Thoracic aorta (tissue), 2 donors: ENCODE measurements around the gene MAB21L2. TPM values are rescaled to one million over a fixed set of nuclear protein-coding genes. Genes with fewer than 3 reads are reported as not detected.
A peak's percentile ranks its signal among the peaks of the same experiment; 100 is the strongest.

Experiments
- ATAC-seq: fragments of 150-250 bp; one replicate; pipeline ENCODE4 v1.8.0; 2017; ENCODE audit warnings: low read depth; ENCODE audit not compliant: insufficient number of reproducible peaks, low FRiP score
- DNase-seq: peaks from one replicate; pipeline ENCODE4 v3.0.0-alpha.2; 2020; ENCODE audit warnings: low spot score
- H3K27ac ChIP-seq, 2 donors: fragments of 200-600 bp; sonication (generic); 1 replicate in 1 of 2; 2 replicates in 1 of 2; pipeline ENCODE4 v1.5.1; 2016; ENCODE audit warnings: mild to moderate bottlenecking in 2 of 2, moderate library complexity in 2 of 2
- H3K27me3 ChIP-seq: fragments of 200-600 bp; sonication (generic); replicated peaks from 2 replicates; pipeline ENCODE4 v1.6.0; 2016; ENCODE audit warnings: mild to moderate bottlenecking; ENCODE audit not compliant: insufficient read depth
- H3K36me3 ChIP-seq: fragments of 200-600 bp; sonication (generic); one replicate; pipeline ENCODE4 v1.5.1; 2016
- H3K4me1 ChIP-seq, 2 donors: fragments of 200-600 bp; sonication (generic); 1 replicate in 1 of 2; 2 replicates in 1 of 2; pipeline versions ENCODE4 v1.5.1 to v1.6.0; 2016; ENCODE audit warnings: low read depth in 2 of 2, mild to moderate bottlenecking in 1 of 2; ENCODE audit not compliant: control insufficient read depth in 1 of 2
- H3K4me3 ChIP-seq: fragments of 200-600 bp; sonication (generic); 2 replicates; pipeline ENCODE4 v1.5.1; 2016; ENCODE audit warnings: mild to moderate bottlenecking
- H3K9me3 ChIP-seq: fragments of 200-600 bp; sonication (generic); 2 replicates; pipeline ENCODE4 v1.5.1; 2016
- total RNA-seq, 2 donors: library from RNA; depleted of rRNA; stranded (reverse); fragments of >200 nt; gene quantifications; one replicate each; pipeline versions ENCODE4 v1.1.0 to v1.2.3, GENCODE V29; 2016
- TF ChIP-seq, protein P1 (sequence below): fragments of 200-600 bp; sonication (generic); IDR thresholded peaks from one replicate; pipeline ENCODE4 v1.5.1; 2019; ENCODE audit warnings: antibody characterized with exemption

The MAB21L2 gene
- total RNA-seq, 2 donors from 2014 or later: 13.9 TPM; not detected in 1

DNA sequence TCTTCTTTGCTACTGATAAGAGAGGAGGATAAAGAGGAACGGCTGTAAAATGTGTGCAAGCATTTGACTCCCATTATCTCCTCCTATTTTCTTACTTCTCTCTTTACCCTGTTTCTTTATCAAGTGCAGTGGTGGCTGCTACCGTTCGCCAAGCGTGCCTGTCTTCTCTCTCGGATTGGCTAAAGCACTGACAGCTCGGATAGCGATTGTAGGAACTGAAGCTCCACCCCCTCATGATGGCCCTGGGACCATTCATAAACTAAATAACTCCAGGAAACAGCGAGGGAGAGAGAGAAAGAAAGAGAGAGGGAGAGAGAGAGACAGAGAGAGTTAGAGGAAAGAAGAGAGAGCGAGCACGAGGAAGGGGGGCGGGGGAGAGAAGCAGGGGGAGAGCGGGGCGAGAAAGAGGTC, 305 bp upstream of the MAB21L2 start:
- Histone ChIP-seq H3K4me1 (no peaks in the 10 kb centered on the region), H3K27ac (no peak overlapping the region), H3K9me3 (no peaks in the 10 kb centered on the region), H3K27me3 (no peaks in the 10 kb centered on the region), H3K36me3 (no peaks in the 10 kb centered on the region), H3K4me3 (no peak overlapping the region)
- DNase-seq (no peak), ATAC-seq (no peak)
- TF ChIP-seq, protein P1, sequence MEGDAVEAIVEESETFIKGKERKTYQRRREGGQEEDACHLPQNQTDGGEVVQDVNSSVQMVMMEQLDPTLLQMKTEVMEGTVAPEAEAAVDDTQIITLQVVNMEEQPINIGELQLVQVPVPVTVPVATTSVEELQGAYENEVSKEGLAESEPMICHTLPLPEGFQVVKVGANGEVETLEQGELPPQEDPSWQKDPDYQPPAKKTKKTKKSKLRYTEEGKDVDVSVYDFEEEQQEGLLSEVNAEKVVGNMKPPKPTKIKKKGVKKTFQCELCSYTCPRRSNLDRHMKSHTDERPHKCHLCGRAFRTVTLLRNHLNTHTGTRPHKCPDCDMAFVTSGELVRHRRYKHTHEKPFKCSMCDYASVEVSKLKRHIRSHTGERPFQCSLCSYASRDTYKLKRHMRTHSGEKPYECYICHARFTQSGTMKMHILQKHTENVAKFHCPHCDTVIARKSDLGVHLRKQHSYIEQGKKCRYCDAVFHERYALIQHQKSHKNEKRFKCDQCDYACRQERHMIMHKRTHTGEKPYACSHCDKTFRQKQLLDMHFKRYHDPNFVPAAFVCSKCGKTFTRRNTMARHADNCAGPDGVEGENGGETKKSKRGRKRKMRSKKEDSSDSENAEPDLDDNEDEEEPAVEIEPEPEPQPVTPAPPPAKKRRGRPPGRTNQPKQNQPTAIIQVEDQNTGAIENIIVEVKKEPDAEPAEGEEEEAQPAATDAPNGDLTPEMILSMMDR: no peak

DNA sequence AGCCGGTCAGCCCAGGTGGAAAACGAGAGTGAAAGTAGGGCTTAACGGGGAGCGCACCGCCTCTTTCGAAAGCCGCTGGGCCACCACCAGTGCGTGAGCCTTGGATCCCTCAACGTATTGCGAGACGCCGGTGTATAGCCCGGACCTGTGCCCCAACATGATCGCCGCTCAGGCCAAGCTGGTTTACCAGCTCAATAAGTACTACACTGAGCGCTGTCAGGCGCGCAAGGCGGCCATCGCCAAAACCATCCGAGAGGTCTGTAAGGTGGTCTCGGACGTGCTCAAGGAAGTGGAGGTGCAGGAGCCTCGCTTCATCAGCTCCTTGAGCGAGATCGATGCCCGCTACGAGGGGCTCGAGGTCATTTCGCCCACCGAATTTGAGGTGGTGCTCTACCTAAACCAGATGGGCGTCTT, 929 bp downstream of the MAB21L2 start:
- H3K27me3 ChIP-seq: no peaks in the 10 kb centered on the region
- H3K27ac ChIP-seq: no peak overlapping the region
- H3K9me3 ChIP-seq: no peaks in the 10 kb centered on the region
- TF ChIP-seq, protein P1: no peak
- ATAC-seq: no peak
- H3K4me1 ChIP-seq: no peaks in the 10 kb centered on the region
- no peak for DNase-seq
- peak overlapping the region; percentile 63 for H3K4me3 ChIP-seq
- no peaks in the 10 kb centered on the region for H3K36me3 ChIP-seq

DNA sequence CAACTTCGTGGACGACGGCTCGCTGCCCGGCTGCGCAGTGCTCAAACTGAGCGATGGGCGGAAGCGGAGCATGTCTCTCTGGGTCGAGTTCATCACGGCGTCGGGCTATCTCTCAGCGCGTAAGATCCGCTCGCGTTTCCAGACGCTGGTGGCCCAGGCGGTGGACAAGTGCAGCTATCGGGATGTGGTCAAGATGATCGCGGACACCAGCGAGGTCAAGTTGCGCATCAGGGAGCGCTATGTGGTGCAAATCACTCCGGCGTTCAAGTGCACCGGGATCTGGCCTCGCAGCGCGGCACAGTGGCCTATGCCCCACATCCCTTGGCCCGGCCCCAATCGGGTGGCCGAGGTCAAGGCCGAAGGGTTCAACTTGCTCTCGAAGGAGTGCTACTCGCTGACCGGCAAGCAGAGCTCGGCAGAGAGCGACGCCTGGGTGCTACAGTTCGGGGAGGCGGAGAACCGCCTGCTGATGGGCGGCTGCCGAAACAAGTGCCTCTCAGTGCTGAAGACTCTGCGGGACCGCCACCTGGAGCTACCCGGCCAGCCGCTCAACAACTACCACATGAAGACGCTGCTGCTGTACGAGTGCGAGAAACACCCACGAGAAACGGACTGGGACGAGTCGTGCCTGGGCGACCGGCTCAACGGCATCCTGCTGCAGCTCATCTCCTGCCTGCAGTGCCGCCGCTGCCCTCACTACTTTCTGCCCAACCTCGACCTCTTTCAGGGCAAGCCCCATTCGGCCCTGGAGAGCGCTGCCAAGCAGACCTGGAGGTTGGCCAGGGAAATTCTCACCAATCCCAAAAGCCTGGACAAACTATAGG, 1.5 kb downstream of the MAB21L2 start:
- TF ChIP-seq, protein P1: no peak
- no peak for ATAC-seq
- Histone ChIP-seq H3K36me3 (no peaks in the 10 kb centered on the region), H3K27me3 (no peaks in the 10 kb centered on the region), H3K4me3 (peak overlapping the region; percentile 63), H3K9me3 (no peaks in the 10 kb centered on the region), H3K27ac (no peak overlapping the region), H3K4me1 (no peaks in the 10 kb centered on the region)
- no peak for DNase-seq

DNA sequence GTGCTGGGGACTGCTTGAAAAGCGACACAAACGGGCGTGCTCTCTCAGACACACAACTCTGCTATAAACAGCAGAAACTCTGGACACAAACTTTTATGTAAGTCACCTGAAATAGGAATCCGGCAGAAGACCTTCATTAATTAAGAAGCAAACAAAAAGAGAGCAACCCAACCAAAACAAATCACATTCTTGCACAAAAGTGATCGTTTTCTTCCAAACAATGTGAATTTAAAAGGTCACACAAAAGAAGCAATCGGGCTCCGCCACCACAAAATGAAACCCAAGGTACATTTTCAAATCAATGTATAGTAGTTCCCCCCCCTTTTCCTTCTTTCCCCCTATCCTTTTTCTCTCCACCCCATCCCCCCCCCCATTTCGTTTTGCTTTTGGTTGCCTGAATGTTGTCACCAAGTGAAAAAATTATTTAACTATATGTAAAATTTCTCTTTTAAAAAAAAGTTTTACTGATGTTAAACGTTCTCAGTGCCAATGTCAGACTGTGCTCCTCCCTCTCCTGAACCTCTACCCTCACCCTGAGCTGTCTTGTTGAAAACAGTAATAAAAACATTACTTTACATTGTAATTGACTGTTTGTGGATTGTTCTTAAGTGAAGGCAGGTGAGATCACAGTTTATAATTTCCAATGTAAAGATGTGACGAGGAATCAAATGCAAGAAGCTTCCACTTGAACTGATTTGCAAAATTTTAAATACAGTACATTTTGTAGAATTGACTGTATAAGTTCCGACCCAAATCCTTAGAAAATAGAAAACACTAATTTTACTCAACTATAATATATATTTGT, 2.4 kb downstream of the MAB21L2 start:
- H3K36me3 ChIP-seq: no peaks in the 10 kb centered on the region
- DNase-seq (no peak), ATAC-seq (no peak)
- TF ChIP-seq, protein P1: no peak
- H3K4me1 ChIP-seq: no peaks in the 10 kb centered on the region
- H3K27me3 ChIP-seq: no peaks in the 10 kb centered on the region
- H3K4me3 ChIP-seq: peak overlapping the region; percentile 63
- H3K9me3 ChIP-seq: no peaks in the 10 kb centered on the region
- no peak overlapping the region for H3K27ac ChIP-seq

DNA sequence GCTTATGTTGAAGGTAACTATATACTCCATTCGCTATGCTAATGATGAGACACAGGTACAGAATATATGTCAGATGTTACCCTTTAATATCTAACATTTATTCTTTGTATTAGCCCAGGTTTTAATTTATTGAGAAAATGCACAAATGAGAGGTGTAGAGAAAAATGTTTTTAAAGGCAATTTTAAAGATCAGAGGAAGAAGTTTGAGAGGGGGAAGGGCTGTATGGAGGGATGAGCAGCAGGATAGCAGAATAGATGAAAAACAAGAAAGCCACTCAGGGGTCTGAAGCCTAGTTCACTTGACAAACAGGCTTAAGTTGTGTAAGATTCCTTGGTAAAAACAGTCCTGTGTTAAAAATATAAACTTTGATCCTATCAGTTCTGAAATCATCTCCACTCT, 3.7 kb downstream of the MAB21L2 start:
- no peak overlapping the region for H3K4me3 ChIP-seq
- H3K4me1 ChIP-seq: no peaks in the 10 kb centered on the region
- DNase-seq: no peak
- no peak for ATAC-seq
- no peak overlapping the region for H3K27ac ChIP-seq
- no peaks in the 10 kb centered on the region for H3K9me3 ChIP-seq
- no peaks in the 10 kb centered on the region for H3K36me3 ChIP-seq
- no peaks in the 10 kb centered on the region for H3K27me3 ChIP-seq
- TF ChIP-seq, protein P1: no peak
